Left colon (tissue), 2 donors: ENCODE measurements around the gene C21orf58. TPM values are rescaled to one million over a fixed set of nuclear protein-coding genes. Genes with fewer than 3 reads are reported as not detected.

Experiments used
- ATAC-seq: fragments of 200-7000 bp; cut with Tn5 transposase; one replicate; pipeline ENCODE4 v1.9.1; 2020; ENCODE audit warnings: mild to moderate bottlenecking, moderate library complexity
- DNase-seq, 2 donors: peaks; one replicate each; pipeline ENCODE4 v3.0.0-alpha.2; 2020
- intact Hi-C, 2 donors: fragments of 100-400 bp; cut with DNase I in 1 of 2; cut with micrococcal nuclease in 1 of 2; formaldehyde crosslinking; loops; one replicate each; pipeline versions ENCODE4 v1.11.2 to v1.14.0; 2022; cut with DNase I, micrococcal nuclease
- total RNA-seq, 2 donors: library from RNA; stranded (reverse); fragmentation: NEBNext Ultra II Directional; extraction: Animal tissue kit (Norgen Biotek cat#: 25700); gene quantifications; one replicate each; pipeline ENCODE4 v1.2.1, GENCODE V29; 2021
- donor health status: DM: no; HTN: no; CAD: no.
- donor health status: DM: yes; HTN: yes; CAD: no.

C21orf58 gene
- total RNA-seq, 2 donors from 2014 or later, result 4.6 to 9.8 TPM

DNA sequence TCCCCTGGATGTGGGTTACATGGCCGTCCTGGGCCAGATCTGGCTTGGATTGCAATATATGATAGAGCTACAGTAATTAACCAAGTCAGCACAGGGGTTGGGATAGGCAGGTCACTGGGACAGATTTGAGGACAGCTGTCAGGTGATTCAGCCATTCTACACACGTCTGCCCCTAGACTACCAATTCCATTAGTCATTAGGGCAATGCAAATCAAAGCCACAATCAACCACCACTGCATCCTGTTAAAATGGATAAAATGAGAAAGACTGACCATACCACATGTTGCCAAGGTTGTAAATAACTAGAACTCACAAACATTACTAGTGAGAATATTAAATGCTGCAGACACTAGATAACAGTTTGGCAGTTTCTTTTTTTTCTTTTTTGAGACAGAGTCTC, 16.0 kb downstream of the C21orf58 start:
- intact Hi-C loops, result no loop called here

DNA sequence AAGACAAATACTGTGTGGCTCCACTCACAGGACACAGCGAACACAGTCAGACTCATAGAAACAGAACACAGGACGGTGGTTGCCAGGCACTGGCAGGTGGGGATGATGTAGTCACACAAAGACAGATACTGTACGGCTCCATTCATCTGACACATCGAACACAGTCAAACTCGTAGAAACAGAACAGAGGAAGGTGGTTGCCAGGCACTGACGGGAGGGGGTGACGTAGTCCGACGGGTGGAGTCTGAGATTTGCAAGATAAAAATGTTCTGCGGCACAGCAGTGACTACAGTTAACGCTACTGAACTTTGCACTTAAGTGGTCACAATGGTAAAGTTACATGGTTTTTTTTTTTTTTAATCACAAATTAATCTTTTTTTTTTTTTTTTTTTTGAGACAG, 18.7 kb downstream of the C21orf58 start:
- intact Hi-C loops, result no loop called here
- DNase-seq, result no peak
- ATAC-seq, result peak; percentile 6

More for the DNA sequence above, 16.0 kb downstream of the C21orf58 start:
- ATAC-seq (no peak), DNase-seq (no peak)

- ATAC-seq, result no peak
- intact Hi-C loops, result no loop called here
Observed at GRCh38 chr21:46304437-46304836, 19.2 kb downstream of the C21orf58 start.

DNA sequence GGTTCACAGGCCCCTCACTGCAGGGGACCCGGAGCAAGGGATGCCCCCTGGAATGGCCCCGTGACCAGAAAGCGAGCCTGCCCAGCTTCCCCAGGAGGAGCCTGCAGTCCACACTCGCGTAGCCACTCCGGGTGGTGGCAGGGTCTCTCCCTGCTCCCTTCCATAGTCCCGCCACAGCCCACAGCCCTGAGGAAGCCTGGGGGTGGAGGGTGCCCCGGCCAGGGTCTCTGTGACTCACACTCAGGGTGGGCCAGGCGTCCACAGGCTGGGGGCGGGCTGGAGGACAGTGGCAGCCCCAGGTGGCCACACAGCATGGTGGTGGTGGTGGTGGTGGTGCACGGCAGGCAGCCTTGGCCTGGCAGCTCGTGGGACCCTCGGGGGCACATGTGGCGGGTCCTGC, 21.9 kb downstream of the C21orf58 start:
- intact Hi-C loops, result no loop called here
- DNase-seq (no peak), ATAC-seq (no peak)

More at GRCh38 chr21:46304437-46304836, 19.2 kb downstream of the C21orf58 start:
- DNase-seq, result no peak

DNA sequence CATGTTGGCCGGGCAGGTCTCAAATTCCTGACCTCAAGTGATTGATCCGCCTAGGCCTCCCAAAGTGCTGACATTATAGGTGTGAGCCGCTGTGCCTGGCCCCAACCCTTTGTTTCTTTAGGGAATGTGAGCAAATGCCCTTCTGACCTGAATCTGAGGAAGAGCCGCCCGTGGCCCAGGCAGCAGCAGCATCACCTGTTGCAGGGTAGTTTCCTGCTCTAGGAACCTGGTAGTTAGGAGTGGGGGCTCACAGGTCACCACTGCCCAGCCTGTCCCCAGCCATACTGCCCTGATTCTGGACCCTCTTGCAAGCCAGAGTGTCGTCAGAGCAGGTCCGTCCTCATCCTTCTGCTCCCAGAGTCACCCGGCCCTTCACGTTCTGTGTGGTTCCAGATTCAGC, 24.5 kb downstream of the C21orf58 start:
- intact Hi-C loops, result no loop called here
- DNase-seq (no peak), ATAC-seq (no peak)

DNA sequence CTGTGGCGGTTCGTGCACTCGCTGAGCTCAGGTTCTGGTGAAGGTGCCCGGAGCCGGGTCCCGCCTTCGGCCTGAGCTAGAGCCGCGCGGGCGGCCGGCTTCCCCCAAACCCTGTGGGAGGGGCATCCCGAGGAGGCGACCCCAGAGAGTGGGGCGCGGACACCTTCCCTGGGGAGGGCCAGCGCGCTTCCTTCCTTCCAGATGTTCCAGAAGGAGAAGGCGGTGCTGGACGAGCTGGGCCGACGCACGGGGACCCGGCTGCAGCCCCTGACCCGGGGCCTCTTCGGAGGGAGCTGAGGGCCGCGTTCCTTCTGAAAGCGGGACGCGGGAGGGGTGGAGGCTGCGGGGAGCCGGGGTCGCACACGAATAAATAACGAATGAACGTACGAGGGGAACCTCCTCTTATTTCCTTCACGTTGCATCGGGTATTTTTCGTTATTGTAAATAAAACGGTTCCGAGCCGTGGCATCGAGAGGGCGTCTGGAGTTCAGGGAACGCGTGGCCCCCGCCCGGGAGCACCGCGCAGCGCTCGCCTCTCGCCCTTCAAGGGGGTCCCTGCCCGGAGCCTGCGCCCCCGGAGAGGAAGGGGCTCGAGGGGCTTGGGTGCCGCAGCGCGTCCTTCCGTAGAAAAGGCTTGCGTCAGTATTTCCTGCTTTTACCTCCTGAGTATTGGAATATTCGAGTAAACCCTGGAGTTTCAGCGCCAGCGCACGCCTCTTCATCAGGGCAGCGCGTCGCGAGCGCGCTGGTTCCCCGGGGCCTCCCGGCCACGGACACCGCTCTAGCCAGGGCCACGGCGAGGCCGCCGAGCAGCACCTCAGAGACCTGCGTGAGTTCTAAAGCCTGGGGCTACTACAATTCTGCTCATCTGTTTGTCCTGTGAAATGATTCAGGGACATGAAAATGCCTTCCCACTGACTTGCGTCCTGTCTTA, 26.1 kb downstream of the C21orf58 start:
- ATAC-seq (peak; percentile 56), DNase-seq (no peak)
- intact Hi-C loops, result no loop called here

GRCh38 chr21:46295996-46296752, 27.5 kb downstream of the C21orf58 start:
- ATAC-seq, result peak; percentile 36
- intact Hi-C loops, result no loop called here

GRCh38 chr21:46295177-46295770, 28.4 kb downstream of the C21orf58 start:
- intact Hi-C loops, result no loop called here
- ATAC-seq (no peak), DNase-seq (no peak)

More at GRCh38 chr21:46295996-46296752, 27.5 kb downstream of the C21orf58 start:
- DNase-seq, result peak; percentile 67 to 71

- intact Hi-C loops, result no loop called here
- ATAC-seq, result peak; percentile 6
- no peak for DNase-seq
Observed at GRCh38 chr21:46294647-46295176, 29.0 kb downstream of the C21orf58 start.

GRCh38 chr21:46291561-46291960, 32.1 kb downstream of the C21orf58 start:
- DNase-seq (no peak), ATAC-seq (no peak)
- intact Hi-C loops, result no loop called here

DNA sequence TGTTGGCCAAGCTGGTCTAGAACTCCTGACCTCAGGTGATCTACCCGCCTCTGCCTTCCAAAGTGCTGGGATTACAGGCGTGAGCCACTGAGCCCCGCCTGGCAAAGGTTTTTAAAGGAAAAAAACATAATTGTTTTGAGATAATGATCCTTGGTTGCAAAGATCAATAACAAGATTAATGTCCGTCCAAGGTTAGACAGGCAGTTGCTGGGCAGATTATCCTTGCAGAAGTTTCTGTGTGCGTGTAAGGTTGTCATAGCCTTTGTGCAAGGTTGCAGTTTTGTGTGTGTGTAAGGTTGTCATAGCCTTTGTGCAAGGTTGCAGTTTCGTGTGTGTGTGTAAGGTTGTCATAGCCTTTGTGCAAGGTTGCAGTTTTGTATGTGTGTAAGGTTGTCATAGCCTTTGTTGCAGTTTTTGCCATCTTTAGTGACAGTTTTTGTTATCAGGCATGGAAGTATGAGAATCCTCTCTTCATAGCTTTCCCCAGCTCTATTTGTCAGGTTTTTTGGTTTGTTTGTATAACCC, 34.0 kb downstream of the C21orf58 start:
- intact Hi-C loops, result no loop called here
- ATAC-seq (no peak), DNase-seq (no peak)

DNA sequence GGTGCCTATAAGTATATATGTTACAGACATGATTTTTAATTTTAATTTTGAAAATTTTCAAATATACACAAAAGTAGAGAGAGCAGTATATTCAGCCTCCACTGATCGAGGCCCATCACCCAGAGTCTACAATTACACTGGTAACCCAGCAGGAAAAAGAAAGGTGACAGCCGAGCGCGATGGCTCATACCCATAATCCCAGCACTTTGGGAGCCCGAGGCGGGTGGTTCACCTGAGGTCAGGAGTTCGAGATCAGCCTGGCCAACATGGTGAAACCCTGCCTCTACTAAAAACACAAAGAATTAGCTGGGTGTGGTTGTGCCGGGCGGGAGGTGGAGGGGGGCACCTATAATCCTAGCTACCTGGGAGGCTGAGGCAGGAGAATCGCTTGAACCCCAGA, 36.1 kb downstream of the C21orf58 start:
- DNase-seq (no peak), ATAC-seq (no peak)
- intact Hi-C loops, result no loop called here

- intact Hi-C loops, result no loop called here
- DNase-seq (no peak), ATAC-seq (peak; percentile 7)
Observed at GRCh38 chr21:46286648-46287002, 37.0 kb downstream of the C21orf58 start.

GRCh38 chr21:46285761-46286647, 37.7 kb downstream of the C21orf58 start, which contains the start of gene YBEY:
TSS of gene YBEY (plus strand) at chr21:46286342. CDS start at chr21:46286914, 572 bp downstream.
- intact Hi-C loops, result no loop called here
- DNase-seq (peak; percentile 90 to 93), ATAC-seq (peak; percentile 84)

GRCh38 chr21:46285206-46285661, 38.4 kb downstream of the C21orf58 start, which contains the start of gene MCM3AP:
TSS of gene MCM3AP (minus strand) at chr21:46285611. CDS start at chr21:46285286, 325 bp downstream.
- intact Hi-C loops, result no loop called here
- DNase-seq, result no peak
- ATAC-seq, result no peak

DNA sequence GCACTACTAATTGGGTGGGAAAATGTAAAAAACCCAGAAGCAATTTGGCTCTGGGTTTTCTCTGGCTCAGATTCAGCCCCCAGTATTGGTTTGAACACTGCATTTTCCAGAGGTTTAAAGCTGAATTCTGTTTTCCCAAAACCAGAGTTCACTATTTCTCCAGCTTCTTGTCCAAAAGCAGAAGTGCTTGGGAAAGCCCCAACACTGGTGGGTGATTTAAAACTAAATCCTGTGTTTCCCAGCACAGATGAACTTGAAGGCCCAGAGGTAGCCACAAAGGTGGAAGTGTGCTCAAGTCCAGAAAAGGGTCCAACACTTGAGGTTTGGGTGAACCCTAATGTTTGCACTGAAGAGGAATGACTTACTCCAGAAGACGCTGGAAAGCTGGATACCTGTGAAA, 38.9 kb downstream of the C21orf58 start:
- no peak for DNase-seq
- intact Hi-C loops, result no loop called here
- no peak for ATAC-seq

DNA sequence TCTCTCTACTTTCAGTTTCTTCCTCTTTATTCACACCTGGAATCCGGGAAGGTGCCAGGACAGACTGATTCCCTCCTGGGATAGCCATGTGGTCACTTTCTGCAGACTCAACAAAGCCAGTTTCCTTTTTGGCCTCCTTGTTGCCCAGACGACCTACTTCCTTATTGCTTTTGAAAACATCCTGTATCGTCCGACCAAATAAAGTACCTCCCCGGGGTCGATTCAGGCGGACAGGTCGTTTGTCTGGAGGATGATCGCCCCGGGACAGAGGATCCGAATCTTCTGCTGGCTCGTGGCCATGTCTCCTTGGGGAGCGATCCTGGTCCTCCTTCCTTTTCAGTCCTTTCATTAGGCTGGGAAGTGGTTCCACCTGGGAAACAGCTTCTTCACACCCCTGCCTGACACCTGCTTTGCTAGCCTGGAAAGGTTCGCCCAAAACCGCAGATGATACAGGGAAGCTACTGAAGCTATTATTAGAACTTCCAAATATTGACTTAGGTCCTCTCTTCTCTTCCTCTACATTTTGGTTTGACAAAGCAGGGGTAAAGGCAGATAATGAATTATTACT, 39.5 kb downstream of the C21orf58 start:
- intact Hi-C loops, result no loop called here
- peak in 1 of 2 donors; percentile 39 for DNase-seq
- ATAC-seq, result peak; percentile 37
